HL-60 (cell line): ENCODE measurements around the gene PIM3.

Experiments
- DNase-seq, 2 experiments: peaks; one replicate each; pipeline ENCODE4 v3.0.0-alpha.2; 2010 to 2020; ENCODE audit warnings: low read depth in 1 of 2, low spot score in 1 of 2
- H3K27ac ChIP-seq: fragments of 250-450 bp; sonication (Bioruptor Pico); replicated peaks from 2 replicates; pipeline ENCODE4 v1.5.1; 2020; ENCODE audit warnings: mild to moderate bottlenecking, moderate library complexity
- H3K27me3 ChIP-seq: fragments of 250-450 bp; sonication (Bioruptor Pico); 2 replicates; pipeline ENCODE4 v1.5.1; 2021; ENCODE audit warnings: mild to moderate bottlenecking, moderate library complexity; ENCODE audit not compliant: insufficient read depth, poor library complexity, severe bottlenecking
- H3K4me3 ChIP-seq: replicated peaks from 2 replicates; pipeline ENCODE4 v1.5.1; 2011; ENCODE audit warnings: mild to moderate bottlenecking, control low read depth, low read length; ENCODE audit not compliant: insufficient read depth
- CTCF ChIP-seq: IDR thresholded peaks from one replicate; pipeline ENCODE4 v1.5.1; 2011; ENCODE audit warnings: low read length, control low read depth, inconsistent platforms; ENCODE audit not compliant: insufficient read depth
- GABPA ChIP-seq: IDR thresholded peaks from 2 replicates; pipeline ENCODE4 v1.6.1; 2012; ENCODE audit warnings: low read depth
- POLR2AphosphoS5 ChIP-seq: IDR thresholded peaks from 2 replicates; pipeline ENCODE4 v1.6.1; 2012; ENCODE audit warnings: low read depth
- REST ChIP-seq: IDR thresholded peaks from 2 replicates; pipeline ENCODE4 v1.6.1; 2012; ENCODE audit warnings: low read depth; ENCODE audit not compliant: insufficient replicate concordance
- SPI1 ChIP-seq: IDR thresholded peaks from 2 replicates; pipeline ENCODE4 v1.6.1; 2012; ENCODE audit warnings: low read depth, mild to moderate bottlenecking, borderline replicate concordance

Gene PIM3

DNA sequence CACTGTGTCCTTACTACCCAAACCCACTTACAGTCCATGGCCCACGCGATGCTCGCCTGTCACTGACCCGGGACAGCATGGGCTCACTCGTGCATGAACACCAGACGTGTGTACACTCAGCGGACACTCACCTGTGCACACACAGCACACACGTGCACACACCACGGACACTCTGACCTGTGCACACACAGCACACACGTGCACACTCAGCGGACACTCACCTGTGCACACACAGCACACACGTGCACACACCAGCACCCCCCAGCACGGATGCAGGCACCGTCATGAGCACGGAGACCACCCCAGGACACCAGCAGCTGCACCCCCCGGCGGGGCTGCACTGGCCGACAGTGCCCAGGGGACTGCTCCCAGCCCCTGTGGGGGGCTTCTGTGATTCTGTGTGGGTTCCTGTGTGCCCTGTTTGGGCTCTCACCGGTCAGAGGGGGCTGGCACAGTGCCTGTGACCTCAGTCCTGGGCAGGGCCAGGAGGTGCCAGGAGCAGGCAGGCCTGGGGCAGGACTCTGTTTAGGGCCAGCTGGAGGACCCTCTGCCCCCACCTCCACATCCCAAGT, 21.9 kb upstream of the PIM3 start:
- no peak overlapping the region for H3K4me3 ChIP-seq
- H3K27me3 ChIP-seq: no peaks in the 10 kb centered on the region
- TF ChIP-seq POLR2AphosphoS5 (no peak), REST (no peak), GABPA (no peak), SPI1 (no peak), CTCF (no peak)
- DNase-seq: no peak
- no peak overlapping the region for H3K27ac ChIP-seq

GRCh38 chr22:49941507-49942316, 18.9 kb upstream of the PIM3 start:
- no peak for TF ChIP-seq POLR2AphosphoS5
- TF ChIP-seq REST: no peak
- no peak for TF ChIP-seq GABPA
- TF ChIP-seq SPI1: no peak
- no peak for TF ChIP-seq CTCF
- no peaks in the 10 kb centered on the region for H3K27me3 ChIP-seq
- no peak overlapping the region for H3K27ac ChIP-seq
- no peak for DNase-seq
- no peak overlapping the region for H3K4me3 ChIP-seq

DNA sequence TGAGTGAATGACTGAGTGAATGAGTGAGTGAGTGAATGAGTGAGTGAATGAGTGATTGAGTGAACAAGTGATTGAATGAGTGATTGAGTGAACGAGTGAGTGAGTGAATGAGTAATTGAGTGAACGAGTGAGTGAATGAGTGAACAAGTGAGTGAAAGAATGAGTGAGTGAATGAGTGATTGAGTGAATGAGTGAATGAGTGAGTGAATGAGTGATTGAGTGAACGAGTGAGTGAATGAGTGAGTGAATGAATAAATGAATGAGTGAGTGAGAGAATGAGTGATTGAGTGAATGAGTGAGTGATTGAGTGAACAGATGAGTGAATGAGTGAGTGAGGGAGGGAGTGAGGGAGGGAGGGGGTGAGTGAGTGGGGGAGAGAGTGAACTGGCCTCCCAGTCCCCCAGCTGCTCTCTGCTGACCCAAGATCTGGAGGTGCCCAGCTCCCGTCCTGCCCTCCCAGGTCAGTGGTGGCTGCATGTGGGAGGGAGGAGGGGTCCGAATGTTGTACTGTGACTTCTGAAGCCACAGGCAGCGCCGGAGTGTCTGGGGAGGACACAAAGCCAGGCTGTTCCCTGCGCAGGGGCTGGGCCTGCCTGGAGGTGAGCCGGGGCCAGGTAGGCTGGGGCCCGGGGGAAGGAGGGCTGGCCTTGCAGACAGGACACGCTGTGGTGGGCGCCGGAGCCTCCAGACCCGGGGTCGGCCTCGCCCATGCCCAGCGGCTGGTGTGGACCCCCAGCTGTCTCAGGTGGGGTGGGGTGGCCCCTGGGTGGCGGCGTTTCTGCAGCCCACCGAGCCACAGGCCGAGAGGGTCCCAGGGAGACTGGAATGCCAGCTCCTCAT, 17.8 kb upstream of the PIM3 start:
- no peak for TF ChIP-seq GABPA
- TF ChIP-seq REST: no peak
- H3K4me3 ChIP-seq: no peak overlapping the region
- no peaks in the 10 kb centered on the region for H3K27me3 ChIP-seq
- DNase-seq: no peak
- H3K27ac ChIP-seq: no peak overlapping the region
